IMR-90 (cell line): Measurements from ENCODE around the gene CEACAM1. TPM values are rescaled to one million over a fixed set of nuclear protein-coding genes. Genes with fewer than 3 reads are reported as not detected.

Experiments used
- ATAC-seq: fragments of 200-7000 bp; cut with Tn5 transposase; 2 replicates; pipeline ENCODE4 v1.9.1; 2020; ENCODE audit warnings: low read depth, mild to moderate bottlenecking, moderate library complexity
- BruUV-seq: library from RNA; stranded (reverse); fragments of 400-500 nt; replicated peaks from 2 replicates; lab custom pipeline; 2021; lab: Mats Ljungman, UMichigan
- CTCF ChIA-PET: fragments of 300-600 bp; formaldehyde crosslinking; extraction: SDS; loops from one replicate; lab custom pipeline; 2021; ENCODE audit warnings: antibody characterized with exemption; lab: Yijun Ruan, JAX
- POLR2A ChIA-PET: fragments of 300-600 bp; sonication (Branson Sonifier 250); formaldehyde crosslinking; loops from one replicate; lab custom pipeline; 2022; ENCODE audit warnings: antibody characterized with exemption; ENCODE audit not compliant: unreplicated experiment; lab: Charles Lee
- DNase-seq: peaks from one replicate; pipeline ENCODE4 v3.0.0; 2013
- H2AFZ ChIP-seq: replicated peaks from 2 replicates; pipeline ENCODE3; 2013; ENCODE audit warnings: low read length, mild to moderate bottlenecking; ENCODE audit not compliant: poor library complexity
- H2AK5ac ChIP-seq: 2 replicates; pipeline ENCODE4 v1.6.1; 2013; ENCODE audit warnings: low read depth, low read length, inconsistent platforms
- H2AK9ac ChIP-seq: replicated peaks from 2 replicates; pipeline ENCODE3; 2013; ENCODE audit warnings: mild to moderate bottlenecking, low read depth, low read length, moderate library complexity; ENCODE audit not compliant: poor library complexity
- H2BK120ac ChIP-seq: 2 replicates; pipeline ENCODE4 v1.6.1; 2013; ENCODE audit warnings: low read depth, low read length, inconsistent platforms
- H2BK15ac ChIP-seq: 3 replicates; pipeline ENCODE4 v1.6.1; 2013; ENCODE audit warnings: low read depth, low read length, inconsistent platforms
- H2BK20ac ChIP-seq: 2 replicates; pipeline ENCODE4 v1.6.1; 2013; ENCODE audit warnings: low read depth, mild to moderate bottlenecking, inconsistent platforms, low read length, moderate library complexity
- H2BK5ac ChIP-seq: 2 replicates; pipeline ENCODE4 v1.6.1; 2013; ENCODE audit warnings: mild to moderate bottlenecking, low read depth, low read length, inconsistent platforms; ENCODE audit not compliant: poor library complexity, severe bottlenecking
- H3K14ac ChIP-seq: replicated peaks from 2 replicates; pipeline ENCODE4 v1.6.1; 2013; ENCODE audit warnings: low read depth, low read length, inconsistent platforms
- H3K18ac ChIP-seq: 2 replicates; pipeline ENCODE4 v1.6.1; 2013; ENCODE audit warnings: low read depth, low read length, control low read depth
- H3K23ac ChIP-seq: 2 replicates; pipeline ENCODE4 v1.6.1; 2013; ENCODE audit warnings: low read depth, low read length, inconsistent platforms
- H3K27ac ChIP-seq: 2 replicates; pipeline ENCODE4 v1.5.1; 2013; ENCODE audit warnings: mild to moderate bottlenecking, control low read depth, low read length; ENCODE audit not compliant: insufficient read depth
- H3K27me3 ChIP-seq: 2 replicates; pipeline ENCODE4 v1.6.1; 2013; ENCODE audit warnings: low read length; ENCODE audit not compliant: control insufficient read depth, insufficient read depth
- H3K36me3 ChIP-seq: 2 replicates; pipeline ENCODE4 v1.6.1; 2013; ENCODE audit warnings: low read length, mixed read lengths; ENCODE audit not compliant: control insufficient read depth, insufficient read depth
- H3K4ac ChIP-seq: 2 replicates; pipeline ENCODE4 v1.6.1; 2013; ENCODE audit warnings: low read depth, low read length, inconsistent platforms
- H3K4me1 ChIP-seq: 2 replicates; pipeline ENCODE4 v1.6.1; 2013; ENCODE audit warnings: low read length, mixed read lengths; ENCODE audit not compliant: control insufficient read depth, insufficient read depth
- H3K4me2 ChIP-seq: 2 replicates; pipeline ENCODE4 v1.6.1; 2013; ENCODE audit warnings: low read depth, mild to moderate bottlenecking, control low read depth, low read length, moderate library complexity
- H3K4me3 ChIP-seq: 2 replicates; pipeline ENCODE4 v1.5.1; 2013; ENCODE audit warnings: low read depth, mild to moderate bottlenecking, control low read depth, low read length, moderate library complexity; ENCODE audit not compliant: insufficient read depth
- H3K56ac ChIP-seq: 2 replicates; pipeline ENCODE4 v1.6.1; 2013; ENCODE audit warnings: low read length, inconsistent platforms; ENCODE audit not compliant: insufficient read depth; ENCODE audit errors: extremely low read depth
- H3K79me1 ChIP-seq, 2 experiments: 2 replicates each; pipeline ENCODE4 v1.6.1; 2013; ENCODE audit warnings: low read length in 2 of 2, inconsistent platforms in 1 of 2, low read depth in 1 of 2
- H3K9ac ChIP-seq: 2 replicates; pipeline ENCODE4 v1.6.1; 2013; ENCODE audit warnings: low read depth, low read length, control low read depth
- H3K9me1 ChIP-seq: 2 replicates; pipeline ENCODE4 v1.6.1; 2013; ENCODE audit warnings: low read length, inconsistent platforms; ENCODE audit not compliant: insufficient read depth
- H3K9me3 ChIP-seq: 2 replicates; pipeline ENCODE4 v1.6.1; 2013; ENCODE audit warnings: low read length; ENCODE audit not compliant: control insufficient read depth, insufficient read depth
- H4K20me1 ChIP-seq: 2 replicates; pipeline ENCODE4 v1.6.1; 2013; ENCODE audit warnings: low read length, inconsistent platforms; ENCODE audit not compliant: insufficient read depth
- H4K5ac ChIP-seq: 2 replicates; pipeline ENCODE4 v1.6.1; 2013; ENCODE audit warnings: mild to moderate bottlenecking, low read depth, low read length, control low read depth
- H4K8ac ChIP-seq, 2 experiments: 2 replicates each; pipeline ENCODE4 v1.6.1; 2013; ENCODE audit warnings: low read depth in 2 of 2, low read length in 2 of 2, control low read depth in 1 of 2, inconsistent platforms in 1 of 2
- H4K91ac ChIP-seq: 2 replicates; pipeline ENCODE4 v1.6.1; 2013; ENCODE audit warnings: low read depth, low read length, inconsistent platforms; ENCODE audit not compliant: insufficient read depth
- CHD1 ChIP-seq: IDR thresholded peaks from 2 replicates; pipeline ENCODE4 v1.6.1; 2012; ENCODE audit warnings: low read depth, low read length, improper control_type of control experiment
- ELK1 ChIP-seq: fragments of 150-350 bp; IDR thresholded peaks from 2 replicates; pipeline ENCODE4 v1.6.1; 2016; ENCODE audit warnings: low read depth, mild to moderate bottlenecking, low read length, moderate library complexity, borderline replicate concordance
- FOS ChIP-seq: fragments of 150-350 bp; IDR thresholded peaks from 2 replicates; pipeline ENCODE4 v1.6.1; 2016; ENCODE audit warnings: low read depth, low read length
- POLR2A ChIP-seq: IDR thresholded peaks from 2 replicates; pipeline ENCODE4 v1.6.1; 2012; ENCODE audit warnings: mild to moderate bottlenecking, low read depth, low read length
- RAD21 ChIP-seq: IDR thresholded peaks from 2 replicates; pipeline ENCODE4 v1.6.1; 2012; ENCODE audit warnings: low read length, improper control_type of control experiment
- RCOR1 ChIP-seq: IDR thresholded peaks from 2 replicates; pipeline ENCODE4 v1.6.1; 2012; ENCODE audit warnings: mild to moderate bottlenecking, low read length, improper control_type of control experiment; ENCODE audit not compliant: insufficient replicate concordance
- RFX5 ChIP-seq: IDR thresholded peaks from 2 replicates; pipeline ENCODE4 v1.8.0; 2012; ENCODE audit warnings: low read depth, mild to moderate bottlenecking, low read length, moderate library complexity
- WGBS, 2 experiments: methylation state at CpG; one replicate each; pipeline versions ENCODE4 v1.1.5 to v1.1.7; 2013; ENCODE audit warnings: missing lambda C conversion rate in 2 of 2; ENCODE audit not compliant: insufficient read length in 1 of 2; ENCODE audit errors: extremely low coverage in 2 of 2; 5-methylcytosine and 5-hydroxymethylcytosine counted together
- dilution Hi-C: fragments of 300-500 bp; cut with HindIII; formaldehyde crosslinking; loops from one replicate; pipeline ENCODE4 v1.14.3; 2018; ENCODE audit warnings: low sequenced_read_pairs; ENCODE audit not compliant: unreplicated experiment
- in situ Hi-C: fragments of 300-500 bp; cut with MboI; formaldehyde crosslinking; loops from 3 replicates; pipeline ENCODE4 v1.14.3; 2019; ENCODE audit warnings: low sequenced_read_pairs, inconsistent platforms, mixed read lengths
- intact Hi-C: fragments of 100-400 bp; cut with micrococcal nuclease; formaldehyde crosslinking; loops from 2 replicates; pipeline ENCODE4 v1.10.0; 2022
- polyA plus RNA-seq, 3 experiments: library from polyadenylated mRNA; depleted of rRNA; stranded (reverse); fragments of >200 nt; gene quantifications; 2 replicates each; pipeline ENCODE4 v1.2.3, GENCODE V29; 2012; ENCODE audit warnings: low replicate concordance in 1 of 3
- total RNA-seq: library from RNA; depleted of rRNA; stranded (reverse); fragments of >200 nt; gene quantifications from 2 replicates; pipeline ENCODE4 v1.2.3, GENCODE V29; 2012

CEACAM1 gene
- total and polyA plus RNA-seq, 2 of the 4 experiments (the other 2 are of a cell fraction), result not detected

DNA sequence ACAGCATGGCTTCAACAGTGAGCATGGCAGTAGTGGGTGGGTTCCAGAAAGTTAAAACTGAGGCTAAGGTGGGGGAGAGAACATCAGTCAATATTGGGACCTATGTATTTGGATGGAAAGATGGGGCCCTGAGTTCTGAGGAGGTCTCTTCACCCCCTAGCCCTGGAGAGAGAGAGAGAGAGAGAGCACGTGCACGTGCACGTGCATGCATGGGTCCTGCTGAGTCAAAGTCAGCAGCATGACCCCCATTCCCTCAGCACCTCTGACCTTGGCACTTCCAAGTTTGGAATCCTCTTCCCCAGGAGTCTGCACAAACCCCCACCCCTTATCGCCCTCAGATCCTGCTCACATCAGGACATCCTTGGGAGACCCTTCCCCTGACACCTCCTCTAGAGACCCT lies 32.5 kb upstream of the CEACAM1 start:
- dilution Hi-C loops (no loop called here), in situ Hi-C loops (no loop called here), intact Hi-C loops (no loop called here)
- Histone ChIP-seq H2AK9ac (no peak overlapping the region), H3K36me3 (no peaks in the 10 kb centered on the region), H2BK120ac (no peak overlapping the region), H3K27ac (no peak overlapping the region), H3K9me1 (no peaks in the 10 kb centered on the region), H3K23ac (no peak overlapping the region), H4K8ac (no peak overlapping the region), H3K56ac (no peak overlapping the region), H3K4ac (no peak overlapping the region), H4K5ac (no peak overlapping the region), H2BK15ac (no peak overlapping the region), H2AK5ac (no peak overlapping the region), H3K4me2 (no peak overlapping the region), H3K9ac (no peak overlapping the region), H2BK5ac (no peak overlapping the region), H4K20me1 (no peaks in the 10 kb centered on the region), H3K9me3 (peaks cover 3% of the 10 kb centered on the region; the same call in 1 of the 2 replicates), H3K79me1 (no peaks in the 10 kb centered on the region), H2BK20ac (no peak overlapping the region), H4K91ac (no peak overlapping the region), H3K4me1 (no peaks in the 10 kb centered on the region), H3K27me3 (peaks cover 38% of the 10 kb centered on the region), H3K14ac (no peak overlapping the region), H3K4me3 (no peak overlapping the region), H3K18ac (no peak overlapping the region), H2AFZ (no peak overlapping the region)
- TF ChIP-seq FOS (no peak), POLR2A (no peak), RFX5 (no peak), CHD1 (no peak), RAD21 (no peak), RCOR1 (no peak), ELK1 (no peak)
- BruUV-seq, result no TSS peak
- POLR2A ChIA-PET, result no interaction called here
- ATAC-seq (no peak), DNase-seq (no peak)
- 14% methylated on average over 1 of the region's 4 CpGs; no CpG with 5 or more reads in 1 of the 2 experiments for WGBS, 2 experiments
- CTCF ChIA-PET, result no interaction called here
